NCI-H2196 treated with DMSO at 0.1 percent for 48 hours (cell line): ENCODE results near the gene MACROD2.

ENCODE experiments used
- DNase-seq: peaks from one replicate; lab custom pipeline; 2025; ENCODE audit not compliant: unreplicated experiment; lab: John Stamatoyannopoulos, UW

Gene MACROD2

GRCh38 chr20:14332866-14333265 lies 337.6 kb downstream of the MACROD2 start:
- DNase-seq: no peak

GRCh38 chr20:14333721-14334120 lies 338.4 kb downstream of the MACROD2 start:
- no peak for DNase-seq

DNA sequence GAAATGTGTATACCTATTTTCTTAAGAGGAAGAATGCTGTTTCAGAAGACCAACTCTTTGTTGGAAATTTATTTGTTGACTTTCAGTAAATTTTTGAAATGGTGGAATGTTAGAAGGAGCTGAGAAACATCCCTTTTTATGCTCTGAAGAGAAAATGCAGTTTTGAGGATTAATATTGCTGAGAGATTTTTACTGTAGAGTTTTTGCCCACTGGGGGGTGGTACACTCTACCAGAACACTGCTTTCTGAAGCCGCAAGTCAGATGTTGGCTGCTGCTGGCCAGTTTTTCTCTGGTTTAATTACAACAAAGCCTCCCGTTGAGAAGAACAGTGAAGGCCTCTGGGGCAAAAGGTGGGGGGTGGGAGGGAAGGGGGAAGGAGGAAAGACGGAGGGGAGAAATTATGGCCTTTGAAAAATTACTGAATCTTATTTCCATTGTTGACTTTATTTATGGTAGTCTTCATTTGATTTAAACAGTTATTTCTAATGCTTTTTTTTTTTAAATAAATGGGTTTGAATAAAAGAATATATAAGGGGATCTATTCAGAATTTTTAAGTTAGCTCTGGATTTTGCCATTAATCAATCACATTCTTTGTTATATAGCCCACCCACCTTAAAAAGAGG lies 339.1 kb downstream of the MACROD2 start:
- peak; percentile 38 for DNase-seq

DNA sequence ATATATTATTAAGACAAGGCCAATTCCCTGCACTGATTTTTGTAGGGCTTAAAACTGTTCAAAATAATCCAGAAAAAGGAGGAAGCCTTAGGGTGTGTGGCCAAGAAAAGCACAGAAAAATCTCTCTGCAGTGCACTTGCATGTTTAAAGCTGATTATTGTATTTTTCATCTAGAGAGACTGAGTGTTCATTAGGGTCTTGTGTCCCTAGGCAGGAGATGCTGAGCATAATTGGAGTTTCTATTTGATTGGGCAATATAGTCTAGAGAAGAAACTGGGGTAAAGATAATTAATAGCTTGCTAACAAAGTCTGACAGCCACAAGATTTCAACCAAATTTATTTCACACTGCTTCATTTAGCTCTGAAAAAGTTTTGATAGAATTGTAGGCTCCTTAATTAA lies 339.7 kb downstream of the MACROD2 start:
- no peak for DNase-seq

DNA sequence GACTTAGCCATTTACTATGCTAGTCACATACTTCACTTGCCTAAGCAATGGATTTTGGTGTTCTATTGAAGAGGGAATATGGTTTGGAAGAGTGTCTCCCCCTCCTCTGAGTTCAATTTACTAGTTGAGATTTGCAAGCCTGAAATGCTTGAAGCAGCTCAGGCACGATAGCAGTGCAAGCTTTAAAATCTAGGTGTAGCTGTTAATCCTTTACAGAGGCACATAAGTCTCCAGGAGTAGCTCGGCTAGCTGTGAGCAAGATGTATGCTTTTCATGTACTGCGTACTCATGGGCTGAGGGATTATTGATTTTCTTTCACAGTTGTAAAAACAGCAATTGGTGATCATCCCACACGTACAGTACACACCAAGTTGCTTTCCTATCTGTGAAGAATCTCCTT lies 341.4 kb downstream of the MACROD2 start:
- DNase-seq: peak; percentile 10

DNA sequence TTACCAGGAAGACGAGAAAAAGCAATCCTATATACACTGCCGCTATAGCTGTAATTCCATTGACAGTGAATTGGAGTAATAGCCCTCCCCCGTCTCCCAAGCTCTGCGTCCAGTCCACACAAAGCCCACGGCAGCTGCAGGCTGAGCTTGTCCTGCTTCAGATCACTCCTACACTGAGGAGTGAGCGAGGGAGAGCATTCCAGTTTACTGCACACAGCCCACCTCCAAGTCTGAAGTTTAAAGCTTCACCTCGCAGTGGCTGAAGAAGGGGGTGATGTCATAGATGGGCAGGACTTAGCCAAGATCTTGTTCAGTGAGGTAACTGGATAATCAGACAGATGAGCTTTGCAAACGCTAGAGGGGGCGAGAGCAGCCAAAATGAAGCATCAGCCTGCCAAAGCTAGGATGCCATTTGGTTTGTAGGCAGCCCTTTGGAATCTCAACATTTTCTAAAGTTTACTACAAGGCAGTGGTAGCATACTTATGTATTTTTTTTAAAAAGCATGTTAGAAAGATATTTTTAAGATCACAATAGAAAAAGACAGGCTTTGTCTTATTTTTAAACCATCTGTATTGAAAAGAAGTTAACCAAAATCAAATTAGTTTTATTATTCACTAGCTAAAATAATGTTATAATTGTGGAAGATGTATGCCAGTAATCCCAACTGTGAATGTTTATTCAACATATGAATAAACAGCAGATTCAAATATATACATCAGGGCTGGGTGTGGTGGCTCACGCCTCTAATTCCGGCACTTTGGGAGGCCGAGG lies 342.3 kb downstream of the MACROD2 start, which contains the start of gene FLRT3:
Gene FLRT3 (minus strand): TSS at position 213 of the 772 bp plus-strand sequence. CDS start 10,106 bp downstream, outside the sequence.
- peak; percentile 93 for DNase-seq

- no peak for DNase-seq
These were observed 346.5 kb downstream of the MACROD2 start for GRCh38 chr20:14341801-14342200.

DNA sequence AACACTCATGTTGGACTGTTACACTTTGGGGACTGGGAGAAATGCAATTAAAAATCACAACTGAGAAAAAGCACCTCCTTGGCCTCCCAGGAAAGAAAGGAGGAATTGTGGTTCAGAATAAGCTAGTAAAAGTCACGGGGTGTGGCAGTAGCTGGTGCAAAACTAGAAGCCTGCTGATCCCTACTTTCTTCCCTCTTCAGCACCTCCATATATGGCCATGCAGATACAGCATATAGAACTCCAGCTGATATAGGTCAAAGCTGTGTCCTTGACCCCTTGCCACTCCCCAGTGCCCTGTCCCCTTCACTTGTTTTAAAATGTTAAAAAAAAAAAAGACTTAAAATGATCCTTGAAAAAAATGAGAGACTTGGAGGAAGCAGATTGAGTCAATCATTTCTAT lies 347.6 kb downstream of the MACROD2 start:
- DNase-seq: no peak

DNA sequence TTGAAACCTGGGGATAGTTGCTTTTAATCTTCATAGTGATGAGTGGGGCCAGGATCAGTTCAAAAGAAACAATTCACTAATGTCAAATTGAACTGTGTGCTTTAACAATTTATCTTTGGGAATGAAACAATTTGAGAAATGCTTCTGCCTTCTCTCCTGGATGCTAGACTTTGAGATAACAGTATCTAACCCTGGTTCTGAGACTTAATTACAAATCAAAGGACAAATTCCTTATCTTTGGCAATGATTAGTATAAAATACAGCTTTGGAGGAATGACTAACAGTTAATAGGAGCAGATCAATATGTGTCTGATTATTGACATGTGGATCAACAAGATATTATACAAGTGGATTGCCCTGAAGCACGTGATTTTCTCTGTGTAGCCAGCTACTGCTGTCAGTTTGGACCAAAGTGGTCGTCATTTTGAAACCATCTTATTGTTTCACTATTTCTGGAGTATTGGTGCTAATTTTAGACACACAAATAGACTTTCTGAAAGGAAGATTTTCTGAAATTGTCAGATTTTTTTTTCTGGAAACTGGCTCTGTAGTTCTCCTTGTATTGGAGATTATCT lies 348.3 kb downstream of the MACROD2 start:
- no peak for DNase-seq

- no peak for DNase-seq
These were observed 349.4 kb downstream of the MACROD2 start for GRCh38 chr20:14344746-14345145.

- DNase-seq: no peak
These were observed 360.5 kb downstream of the MACROD2 start for GRCh38 chr20:14355791-14356190.

- no peak for DNase-seq
These were observed 365.1 kb downstream of the MACROD2 start for GRCh38 chr20:14360416-14360815.

DNA sequence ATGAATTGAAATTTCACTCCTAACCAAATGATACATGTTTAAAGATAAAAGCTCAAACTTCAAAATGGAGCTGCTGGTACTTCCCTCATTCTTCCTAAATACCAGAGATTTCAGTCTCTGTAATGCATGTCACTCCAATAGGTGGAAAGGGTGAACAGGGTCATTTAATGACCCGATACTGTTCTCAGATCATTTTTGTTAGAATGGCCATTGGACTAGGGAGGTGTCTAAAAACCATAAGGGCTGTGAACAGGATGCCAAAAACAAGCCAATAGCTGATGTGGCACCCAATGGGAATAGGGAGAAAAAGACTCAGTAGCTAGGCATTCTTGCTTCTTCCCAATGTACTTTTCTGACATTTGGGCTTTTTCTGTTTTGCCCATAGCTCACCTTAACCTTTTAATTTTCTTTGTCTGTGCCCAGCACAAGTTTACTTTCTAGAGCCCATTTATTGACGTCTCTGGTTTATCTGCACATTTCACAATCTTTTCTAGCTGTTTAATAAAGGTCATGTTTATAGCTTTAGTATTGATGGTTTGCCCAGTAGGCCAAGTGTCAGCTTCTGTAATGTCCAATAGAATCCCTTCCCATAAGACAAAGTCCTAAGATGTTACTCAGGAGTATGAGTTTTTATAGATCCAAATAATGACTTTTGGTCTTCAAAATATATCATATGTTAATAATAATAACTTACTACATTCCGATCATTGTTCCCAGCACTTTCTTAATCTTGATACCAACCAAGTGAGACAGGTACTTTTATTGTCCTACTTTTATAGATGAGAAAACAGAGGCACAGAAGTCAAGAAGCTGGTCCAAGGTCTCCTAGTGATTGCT lies 366.4 kb downstream of the MACROD2 start:
- no peak for DNase-seq

GRCh38 chr20:14374196-14374595 lies 378.9 kb downstream of the MACROD2 start:
- DNase-seq: no peak

GRCh38 chr20:14375416-14375985 lies 380.2 kb downstream of the MACROD2 start:
- peak; percentile 27 for DNase-seq

GRCh38 chr20:14378326-14378725 lies 383.0 kb downstream of the MACROD2 start:
- no peak for DNase-seq

DNA sequence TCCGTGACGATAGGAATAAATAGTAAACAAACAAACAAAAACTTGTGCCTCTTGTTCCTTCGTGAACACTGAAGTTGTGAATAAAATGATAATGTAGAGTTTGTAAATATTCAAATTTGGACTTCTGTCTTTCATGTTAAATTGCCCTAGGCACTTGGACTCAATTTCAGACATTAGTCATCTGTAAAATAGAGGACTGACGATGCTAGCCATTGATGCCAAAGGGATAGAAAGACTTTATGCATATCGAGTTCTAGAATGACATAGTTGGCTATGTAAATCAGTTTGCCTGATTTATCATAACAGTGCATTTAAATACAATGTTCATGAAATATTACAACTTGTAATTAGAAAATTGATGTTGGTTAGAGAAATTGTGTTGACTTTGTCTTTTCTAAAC lies 388.0 kb downstream of the MACROD2 start:
- no peak for DNase-seq

- no peak for DNase-seq
These were observed 389.3 kb downstream of the MACROD2 start for GRCh38 chr20:14384416-14385175.

GRCh38 chr20:14385176-14385740 lies 389.9 kb downstream of the MACROD2 start:
- no peak for DNase-seq

- no peak for DNase-seq
These were observed 391.4 kb downstream of the MACROD2 start for GRCh38 chr20:14386726-14387125.
